GM18870 (cell line): Measurements from ENCODE around the gene CFLAR.
"Not testable (repeated sequence)": the region's sequence is repeated elsewhere in the genome, so short reads cannot be mapped to it uniquely, and the experiment has no call there.

Source experiments
- ATAC-seq: cut with Tn5 transposase; IDR thresholded peaks from one replicate; pipeline ENCODE4 v1.9.1; 2021; ENCODE audit warnings: moderate library complexity; ENCODE audit not compliant: unreplicated experiment

Gene CFLAR

GRCh38 chr2:201116115-201116958 is at the start of gene CFLAR:
Gene CFLAR, plus strand, starts transcription at chr2:201116164. Its CDS starts 13,702 bp downstream, at chr2:201129866.
- ATAC-seq = peak; percentile 19

DNA sequence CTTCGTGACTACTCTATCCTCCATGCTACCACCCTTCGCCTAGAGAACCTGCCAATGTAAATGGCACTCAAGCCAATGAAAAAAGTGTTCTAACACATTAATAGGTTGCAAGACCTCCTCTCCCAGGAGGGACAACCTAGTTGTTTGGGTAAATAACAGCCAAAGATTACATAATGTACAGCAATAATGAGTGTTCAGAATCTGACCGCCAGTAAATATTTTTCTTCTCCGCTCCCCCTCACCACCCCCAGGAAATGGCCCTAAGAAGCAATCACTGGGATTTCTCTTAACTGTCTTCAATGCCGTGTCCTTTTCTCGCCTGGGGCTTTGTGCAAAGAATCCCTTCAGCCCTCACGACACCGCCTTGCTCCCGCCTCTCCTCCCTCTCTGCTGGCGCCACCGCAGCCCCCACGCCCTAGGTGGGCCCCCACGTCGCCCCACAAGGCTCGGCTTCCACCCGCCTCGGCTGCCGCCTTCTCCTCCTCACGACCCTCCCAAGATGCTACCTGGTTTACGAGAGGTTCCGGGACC is 45.0 kb upstream of the CFLAR start:
- ATAC-seq = no peak

DNA sequence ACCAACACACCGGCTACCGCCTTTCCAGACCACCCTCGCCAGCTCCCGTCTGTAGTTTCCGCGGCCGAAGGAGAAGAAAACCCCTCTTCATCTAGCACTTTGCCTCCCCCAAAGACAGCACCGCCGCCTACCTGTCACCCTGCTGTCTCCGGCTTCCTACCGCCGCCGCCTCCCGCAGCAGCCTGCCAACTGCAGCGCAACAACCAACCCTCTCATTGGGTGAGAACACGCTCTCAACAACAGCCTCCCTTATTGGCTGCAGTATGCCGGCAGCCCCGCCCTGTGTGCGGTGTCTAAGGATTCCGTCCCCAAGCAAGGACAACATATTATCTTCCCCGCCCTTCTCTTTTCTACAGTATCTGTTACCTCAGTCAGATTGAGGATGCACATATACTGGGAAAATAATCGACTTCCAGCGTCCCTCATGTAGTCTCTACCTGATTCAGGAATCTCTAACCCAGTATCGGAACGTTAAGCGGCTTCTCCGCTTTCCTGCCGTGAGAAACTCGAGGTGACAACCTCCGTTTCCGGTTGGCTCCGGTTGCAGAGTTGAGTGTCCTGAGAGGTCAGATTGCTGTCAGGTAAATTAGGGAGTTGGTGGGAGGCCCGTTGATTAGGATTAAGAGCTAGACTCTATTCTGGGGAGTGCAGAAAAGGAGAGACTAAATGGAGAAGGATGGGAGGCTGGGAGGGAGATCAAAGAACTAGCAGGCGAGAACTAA is 44.3 kb upstream of the CFLAR start, which contains the start of the genes HYCC2 and NDUFB3:
Gene HYCC2, minus strand, starts transcription at position 193 of the 722 bp plus-strand sequence. CDS start 47,662 bp downstream, outside the sequence.
Gene NDUFB3, plus strand, starts transcription at position 523 of the 722 bp plus-strand sequence. CDS start 6,882 bp downstream, outside the sequence.
- peak; percentile 97 for ATAC-seq

DNA sequence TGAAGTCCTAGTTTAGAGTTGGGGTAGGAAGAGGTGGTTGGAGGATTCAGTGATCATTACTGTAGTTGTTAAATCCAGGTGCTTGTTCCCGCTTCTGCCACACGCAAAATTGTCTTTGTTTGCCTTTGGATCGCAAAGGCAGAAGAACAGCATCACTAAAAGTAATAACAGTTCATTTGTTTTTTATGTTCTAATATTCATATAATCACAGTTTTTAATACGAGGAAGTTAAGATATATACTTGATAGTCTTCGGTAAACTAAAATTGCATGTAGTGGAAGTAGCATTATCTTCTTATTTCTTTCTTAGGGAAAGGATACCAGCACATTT is 43.8 kb upstream of the CFLAR start:
- no peak for ATAC-seq

DNA sequence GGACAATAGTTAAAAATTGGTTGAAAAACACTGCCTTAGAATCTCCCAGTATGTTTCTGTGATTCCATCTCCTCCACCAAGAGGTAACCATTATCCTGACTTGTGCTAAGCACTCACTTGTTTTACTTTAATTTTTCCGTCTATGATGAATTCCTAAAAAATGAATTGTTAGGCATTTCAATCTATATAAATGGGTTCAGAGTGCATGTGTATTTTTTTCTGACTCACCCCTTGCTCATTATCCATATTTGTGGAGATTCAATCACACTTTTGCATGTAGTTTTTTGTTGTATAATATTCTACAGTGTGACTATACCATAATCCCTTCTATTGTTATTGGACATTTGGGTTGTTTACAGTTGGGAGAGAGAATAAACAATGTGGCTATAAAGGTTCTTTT is 42.9 kb upstream of the CFLAR start:
- no peak for ATAC-seq

- no peak for ATAC-seq
Measured at GRCh38 chr2:201074996-201075395, 41.0 kb upstream of the CFLAR start.

DNA sequence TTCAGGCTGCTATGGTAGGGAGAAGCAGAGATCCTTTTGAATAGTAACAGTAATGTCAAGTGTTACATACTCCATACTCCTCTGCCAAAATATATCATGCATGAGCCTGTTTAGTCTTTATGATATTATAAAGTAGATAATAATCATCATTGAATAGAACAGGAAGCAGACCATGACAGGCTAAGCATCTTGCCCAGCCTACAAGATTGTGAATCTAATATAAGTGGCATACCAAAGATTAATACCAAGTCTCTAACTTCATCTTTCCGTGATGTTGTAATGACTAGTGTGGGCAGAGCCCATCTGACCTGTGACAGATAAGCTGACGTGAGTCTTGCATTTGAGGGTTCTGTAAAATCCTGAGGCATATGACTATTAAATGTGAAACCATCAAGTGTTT is 31.1 kb upstream of the CFLAR start:
- ATAC-seq = no peak

DNA sequence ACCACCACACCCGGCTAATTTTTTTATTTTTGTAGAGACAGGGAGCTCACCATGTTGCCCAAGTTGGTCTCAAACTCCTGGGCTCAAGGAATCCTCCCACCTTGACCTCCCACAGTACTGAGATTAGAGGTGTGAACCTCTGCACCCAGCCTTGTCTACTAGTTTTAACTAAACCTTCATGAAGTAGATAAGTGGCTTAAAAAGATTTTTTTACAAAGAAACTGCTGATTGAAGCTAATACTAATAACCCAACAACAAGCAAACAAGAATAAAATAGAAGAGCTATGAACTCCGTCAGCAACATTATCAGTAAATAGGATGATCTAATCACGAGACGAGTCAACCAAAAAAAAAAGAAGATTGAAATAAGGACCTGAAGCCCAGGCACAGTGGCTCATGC is 25.4 kb upstream of the CFLAR start:
- no peak for ATAC-seq

DNA sequence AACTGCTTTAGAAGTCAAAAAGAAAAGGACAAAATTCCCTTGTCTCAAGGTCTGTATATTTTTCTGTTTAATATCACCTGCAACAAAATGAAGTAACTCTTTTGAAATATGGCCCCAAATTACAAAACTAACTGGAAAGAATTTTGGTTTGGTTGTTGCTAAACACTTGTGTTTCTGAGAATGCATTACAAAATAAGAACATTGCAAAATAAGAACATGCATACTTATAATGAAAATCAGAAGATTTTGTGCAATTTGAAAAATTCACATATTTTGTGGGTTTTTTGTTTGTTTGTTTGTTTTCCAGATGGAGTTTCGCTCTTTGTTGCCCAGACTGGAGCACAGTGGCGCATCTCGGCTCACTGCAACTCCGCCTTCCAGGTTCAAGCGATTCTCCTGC is 22.4 kb upstream of the CFLAR start:
- ATAC-seq = no peak

DNA sequence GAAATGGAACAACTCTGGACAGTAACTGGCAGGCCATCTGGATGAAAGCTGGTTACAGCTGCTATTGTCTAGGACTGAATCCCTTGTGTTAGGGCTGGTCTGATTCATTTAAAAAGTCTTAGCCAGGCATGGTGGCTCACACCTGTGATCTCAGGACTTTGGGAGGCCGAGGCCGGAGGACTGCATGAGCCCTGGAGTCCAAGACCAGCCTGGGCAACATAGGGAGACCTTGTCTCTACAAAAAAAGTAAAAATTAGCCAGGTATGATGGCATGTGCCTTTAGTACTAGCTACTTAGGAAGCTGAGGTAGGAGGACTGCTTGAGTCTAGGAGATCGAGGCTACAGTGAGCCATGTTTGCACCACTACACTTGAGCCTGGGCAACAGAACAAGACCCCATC is 15.5 kb upstream of the CFLAR start:
- ATAC-seq = no peak

DNA sequence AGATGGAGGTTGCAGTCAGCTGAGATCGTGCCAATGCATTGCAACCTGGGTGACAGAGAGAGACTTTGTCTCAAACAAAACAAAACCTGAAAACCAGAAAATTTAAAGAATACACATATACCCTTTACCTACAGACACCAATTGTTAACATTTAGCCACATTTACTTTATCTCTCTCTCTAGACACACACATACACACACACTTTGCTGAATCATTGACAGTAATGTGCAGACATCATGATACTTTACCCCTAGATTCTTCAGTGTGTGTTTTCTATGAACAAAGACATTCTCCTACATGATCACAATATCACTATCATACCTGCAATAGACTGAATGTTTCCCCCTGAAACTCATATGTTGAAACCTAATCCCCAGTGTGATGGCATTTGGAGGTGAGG is 10.2 kb upstream of the CFLAR start:
- ATAC-seq = no peak

DNA sequence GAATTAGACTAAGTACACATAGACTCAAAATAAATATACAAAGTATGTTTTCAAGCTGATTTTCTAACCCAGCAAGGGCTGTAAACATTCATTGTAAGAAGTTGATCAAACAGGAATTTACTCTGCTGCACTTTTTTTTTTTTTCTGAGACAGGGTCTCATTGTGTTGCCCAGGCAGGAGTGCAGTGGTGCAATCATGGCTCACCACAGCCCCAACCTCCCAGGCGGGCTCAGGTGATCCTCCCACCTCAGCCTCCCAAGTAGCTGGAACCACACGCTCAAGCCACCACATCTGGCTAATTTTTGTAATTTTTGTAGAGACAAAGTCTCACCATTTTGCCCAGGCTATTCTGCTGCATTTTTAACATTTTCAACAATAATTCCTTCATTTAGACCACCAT is 8.3 kb upstream of the CFLAR start:
- no peak for ATAC-seq

DNA sequence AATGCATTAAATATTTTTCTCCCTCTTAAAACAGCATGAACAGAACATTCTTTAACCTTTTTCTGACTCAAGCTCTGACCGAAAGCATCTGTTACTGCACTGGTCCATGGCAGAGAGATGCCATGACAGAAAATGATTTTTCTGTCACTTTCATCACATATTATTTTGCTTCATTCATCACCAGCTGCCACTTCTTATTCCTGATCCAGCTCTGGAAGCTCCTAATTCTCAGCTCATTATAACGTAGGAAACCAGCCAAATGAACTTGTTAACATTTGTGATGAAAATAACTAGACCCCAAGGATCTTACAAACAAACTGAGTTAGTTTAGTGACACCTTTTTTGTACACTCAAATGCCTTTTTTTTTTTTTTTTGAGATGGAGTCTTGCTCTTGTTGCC is 7.6 kb upstream of the CFLAR start:
- ATAC-seq = no peak

GRCh38 chr2:201109186-201109585 is 6.8 kb upstream of the CFLAR start:
- no peak for ATAC-seq

- no peak for ATAC-seq
Measured at GRCh38 chr2:201110615-201111014, 5.3 kb upstream of the CFLAR start.

GRCh38 chr2:201111096-201111495 is 4.9 kb upstream of the CFLAR start:
- ATAC-seq = no peak

DNA sequence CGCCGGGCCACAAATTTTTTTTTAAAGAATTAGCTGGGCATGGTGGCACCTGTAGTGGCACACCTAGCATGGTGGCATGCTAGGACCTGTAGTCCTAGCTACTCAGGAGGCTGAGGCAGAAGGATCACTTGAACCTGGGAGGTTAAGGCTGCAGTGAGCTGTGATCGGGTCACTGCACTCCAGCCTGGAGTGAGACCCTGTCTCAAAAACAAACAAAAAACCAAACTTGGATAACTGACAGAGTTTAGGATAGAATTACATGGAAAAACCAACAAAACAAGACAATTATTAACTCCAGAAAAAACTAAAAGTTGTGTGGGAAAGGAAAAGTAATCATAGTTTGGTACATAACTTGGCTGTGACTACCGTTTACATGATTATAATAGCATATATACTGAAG is 1.6 kb upstream of the CFLAR start:
- ATAC-seq = no peak

DNA sequence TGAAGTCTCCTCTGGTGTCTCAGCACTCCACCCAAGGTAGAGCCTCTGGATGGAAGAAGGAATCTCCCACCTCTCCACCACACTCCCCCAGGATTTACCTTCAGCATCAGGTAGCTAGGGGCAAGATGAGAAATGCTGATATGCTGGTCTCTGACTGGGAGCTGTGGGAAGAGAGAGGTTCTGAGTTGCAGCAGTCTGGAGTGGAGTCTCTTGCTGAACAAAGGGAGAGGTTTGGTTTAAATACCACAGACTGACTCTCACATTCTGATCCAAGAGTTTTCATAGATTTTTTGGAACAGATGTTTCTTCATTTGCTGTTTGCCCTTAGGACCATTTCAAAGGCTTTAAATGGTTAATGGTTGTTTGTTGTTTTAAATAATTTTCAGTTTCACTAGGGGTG is 1.1 kb upstream of the CFLAR start:
- no peak for ATAC-seq

DNA sequence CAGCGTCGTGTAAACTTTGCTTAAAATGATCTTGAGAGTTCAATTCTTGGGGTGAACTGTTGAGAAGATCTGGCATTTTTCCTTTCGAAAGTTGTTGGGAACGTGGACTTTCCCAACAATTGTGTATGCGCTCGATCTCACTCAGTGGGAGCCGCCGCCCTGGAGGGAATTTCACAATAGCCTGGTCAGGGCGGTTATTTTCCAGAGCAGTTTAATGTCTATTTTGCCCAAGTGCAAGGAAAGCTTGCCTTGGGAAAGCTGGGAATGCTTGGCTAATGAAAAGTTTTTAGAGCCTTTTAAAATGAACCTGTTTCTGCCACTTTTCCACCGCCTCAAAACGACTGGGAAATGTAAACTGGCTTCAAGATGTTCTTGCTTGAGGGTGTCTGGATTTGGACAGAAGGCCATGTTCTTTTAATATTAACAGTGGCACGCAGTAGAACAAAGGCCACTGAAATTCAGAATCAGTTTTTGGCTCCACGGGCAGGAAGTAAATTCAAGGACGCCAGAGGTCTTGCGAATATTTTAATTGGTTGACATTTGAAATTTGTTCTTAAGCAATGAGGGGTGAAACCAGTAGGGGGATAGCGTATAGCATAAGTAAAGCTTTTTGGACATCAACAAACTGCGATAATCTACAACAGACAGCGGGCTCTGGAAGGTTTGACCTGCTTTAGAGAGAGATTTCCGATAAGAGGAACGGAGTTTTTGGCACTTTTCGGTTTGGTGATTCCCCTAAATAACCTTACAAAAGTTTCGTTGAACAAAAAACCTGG is 1.2 kb downstream of the CFLAR start:
- peak; percentile 22 for ATAC-seq

DNA sequence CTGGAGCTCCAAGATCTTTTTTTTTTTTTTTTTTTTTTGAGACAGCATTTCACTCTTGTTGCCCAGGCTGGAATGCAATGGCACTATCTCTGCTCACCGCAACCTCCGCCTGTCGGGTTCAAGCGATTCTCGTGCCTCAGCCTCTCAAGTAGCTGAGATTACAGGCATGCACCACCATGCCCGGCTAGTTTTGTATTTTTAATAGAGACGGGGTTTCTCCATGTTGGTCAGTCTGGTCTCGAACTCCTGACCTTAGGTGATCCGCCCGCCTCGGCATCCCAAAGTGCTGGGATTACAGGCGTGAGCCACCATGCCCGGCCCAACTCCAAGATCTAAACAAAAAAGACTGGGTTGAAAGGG is 1.8 kb downstream of the CFLAR start:
- not testable (repeated sequence) for ATAC-seq
